ENCODE data around the gene CHRM2.

GRCh38 chr7:136976504-136977251, 108.2 kb downstream of the CHRM2 start:
- no peak for TF ChIP-seq CTCF (IDR thresholded peaks at IDR 0.05)
- TF ChIP-seq EZH2 (IDR thresholded peaks at IDR 0.05): no peak
